Neural cell (in vitro differentiated cells): ENCODE data around the gene AHSP.

ENCODE experiments used
- EZH2 ChIP-seq: fragments of 200-600, 300-800 bp; shearing (Covaris generic), sonication (generic); IDR thresholded peaks from 2 replicates; pipeline ENCODE4 v1.6.1; 2014; ENCODE audit warnings: antibody characterized with exemption, low read length, borderline replicate concordance, mild to moderate bottlenecking; ENCODE audit not compliant: insufficient read depth, poor library complexity, severe bottlenecking
- POLR2AphosphoS5 ChIP-seq: IDR thresholded peaks from 2 replicates; pipeline ENCODE4 v1.6.1; 2012
- RAD21 ChIP-seq: fragments of 450-650 bp; conservative IDR thresholded peaks from 2 replicates; pipeline ENCODE4 v1.6.1; 2014; ENCODE audit warnings: antibody characterized with exemption, mild to moderate bottlenecking, moderate library complexity
- SMC3 ChIP-seq: fragments of 450-650 bp; conservative IDR thresholded peaks from 2 replicates; pipeline ENCODE4 v1.6.1; 2014; ENCODE audit warnings: antibody characterized with exemption, mild to moderate bottlenecking, moderate library complexity; ENCODE audit not compliant: poor library complexity
- TF ChIP-seq, protein P1 (sequence below): IDR thresholded peaks from 2 replicates; pipeline ENCODE4 v1.6.1; 2012; ENCODE audit warnings: borderline replicate concordance
- TF ChIP-seq, protein P2 (sequence below): fragments of 450-650 bp; IDR thresholded peaks from 2 replicates; pipeline ENCODE4 v1.5.1; 2014; ENCODE audit warnings: antibody characterized with exemption, mild to moderate bottlenecking, moderate library complexity; ENCODE audit not compliant: poor library complexity, severe bottlenecking

GRCh38 chr16:31488468-31489297 lies 39.0 kb upstream of the AHSP start:
- TF ChIP-seq RAD21 (no peak), SMC3 (no peak), EZH2 (no peak), POLR2AphosphoS5 (no peak)
- TF ChIP-seq, protein P1, sequence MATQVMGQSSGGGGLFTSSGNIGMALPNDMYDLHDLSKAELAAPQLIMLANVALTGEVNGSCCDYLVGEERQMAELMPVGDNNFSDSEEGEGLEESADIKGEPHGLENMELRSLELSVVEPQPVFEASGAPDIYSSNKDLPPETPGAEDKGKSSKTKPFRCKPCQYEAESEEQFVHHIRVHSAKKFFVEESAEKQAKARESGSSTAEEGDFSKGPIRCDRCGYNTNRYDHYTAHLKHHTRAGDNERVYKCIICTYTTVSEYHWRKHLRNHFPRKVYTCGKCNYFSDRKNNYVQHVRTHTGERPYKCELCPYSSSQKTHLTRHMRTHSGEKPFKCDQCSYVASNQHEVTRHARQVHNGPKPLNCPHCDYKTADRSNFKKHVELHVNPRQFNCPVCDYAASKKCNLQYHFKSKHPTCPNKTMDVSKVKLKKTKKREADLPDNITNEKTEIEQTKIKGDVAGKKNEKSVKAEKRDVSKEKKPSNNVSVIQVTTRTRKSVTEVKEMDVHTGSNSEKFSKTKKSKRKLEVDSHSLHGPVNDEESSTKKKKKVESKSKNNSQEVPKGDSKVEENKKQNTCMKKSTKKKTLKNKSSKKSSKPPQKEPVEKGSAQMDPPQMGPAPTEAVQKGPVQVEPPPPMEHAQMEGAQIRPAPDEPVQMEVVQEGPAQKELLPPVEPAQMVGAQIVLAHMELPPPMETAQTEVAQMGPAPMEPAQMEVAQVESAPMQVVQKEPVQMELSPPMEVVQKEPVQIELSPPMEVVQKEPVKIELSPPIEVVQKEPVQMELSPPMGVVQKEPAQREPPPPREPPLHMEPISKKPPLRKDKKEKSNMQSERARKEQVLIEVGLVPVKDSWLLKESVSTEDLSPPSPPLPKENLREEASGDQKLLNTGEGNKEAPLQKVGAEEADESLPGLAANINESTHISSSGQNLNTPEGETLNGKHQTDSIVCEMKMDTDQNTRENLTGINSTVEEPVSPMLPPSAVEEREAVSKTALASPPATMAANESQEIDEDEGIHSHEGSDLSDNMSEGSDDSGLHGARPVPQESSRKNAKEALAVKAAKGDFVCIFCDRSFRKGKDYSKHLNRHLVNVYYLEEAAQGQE = no peak
- TF ChIP-seq, protein P2, sequence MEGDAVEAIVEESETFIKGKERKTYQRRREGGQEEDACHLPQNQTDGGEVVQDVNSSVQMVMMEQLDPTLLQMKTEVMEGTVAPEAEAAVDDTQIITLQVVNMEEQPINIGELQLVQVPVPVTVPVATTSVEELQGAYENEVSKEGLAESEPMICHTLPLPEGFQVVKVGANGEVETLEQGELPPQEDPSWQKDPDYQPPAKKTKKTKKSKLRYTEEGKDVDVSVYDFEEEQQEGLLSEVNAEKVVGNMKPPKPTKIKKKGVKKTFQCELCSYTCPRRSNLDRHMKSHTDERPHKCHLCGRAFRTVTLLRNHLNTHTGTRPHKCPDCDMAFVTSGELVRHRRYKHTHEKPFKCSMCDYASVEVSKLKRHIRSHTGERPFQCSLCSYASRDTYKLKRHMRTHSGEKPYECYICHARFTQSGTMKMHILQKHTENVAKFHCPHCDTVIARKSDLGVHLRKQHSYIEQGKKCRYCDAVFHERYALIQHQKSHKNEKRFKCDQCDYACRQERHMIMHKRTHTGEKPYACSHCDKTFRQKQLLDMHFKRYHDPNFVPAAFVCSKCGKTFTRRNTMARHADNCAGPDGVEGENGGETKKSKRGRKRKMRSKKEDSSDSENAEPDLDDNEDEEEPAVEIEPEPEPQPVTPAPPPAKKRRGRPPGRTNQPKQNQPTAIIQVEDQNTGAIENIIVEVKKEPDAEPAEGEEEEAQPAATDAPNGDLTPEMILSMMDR = no peak
